GM18520 (cell line): ENCODE data around the gene DLX4.

ENCODE experiments used
- ATAC-seq: cut with Tn5 transposase; IDR thresholded peaks from one replicate; pipeline ENCODE4 v1.9.1; 2021; ENCODE audit not compliant: unreplicated experiment

Gene DLX4

GRCh38 chr17:49969134-49969759 is at the start of gene DLX4:
TSS of gene DLX4 (plus strand) at chr17:49969190. CDS start at chr17:49969469, 279 bp downstream.
- no peak for ATAC-seq

GRCh38 chr17:49920030-49920769 is 48.8 kb upstream of the DLX4 start:
- no peak for ATAC-seq

GRCh38 chr17:49922095-49922494 is 46.9 kb upstream of the DLX4 start:
- no peak for ATAC-seq

GRCh38 chr17:49924116-49924515 is 44.9 kb upstream of the DLX4 start:
- no peak for ATAC-seq

- ATAC-seq = no peak
Measured at GRCh38 chr17:49924589-49924988, 44.4 kb upstream of the DLX4 start.

- no peak for ATAC-seq
Measured at GRCh38 chr17:49925921-49926320, 43.1 kb upstream of the DLX4 start.

GRCh38 chr17:49926886-49927285 is 42.1 kb upstream of the DLX4 start:
- ATAC-seq = no peak

GRCh38 chr17:49928126-49928800 is 40.7 kb upstream of the DLX4 start:
- ATAC-seq = no peak

- ATAC-seq = no peak
Measured at GRCh38 chr17:49928837-49929475, 40.0 kb upstream of the DLX4 start.

- no peak for ATAC-seq
Measured at GRCh38 chr17:49930880-49931279, 38.1 kb upstream of the DLX4 start.

GRCh38 chr17:49931416-49932137 is 37.4 kb upstream of the DLX4 start:
- no peak for ATAC-seq

- no peak for ATAC-seq
Measured at GRCh38 chr17:49932138-49932723, 36.8 kb upstream of the DLX4 start.

- no peak for ATAC-seq
Measured at GRCh38 chr17:49932901-49933300, 36.1 kb upstream of the DLX4 start.

- no peak for ATAC-seq
Measured at GRCh38 chr17:49935526-49936210, 33.3 kb upstream of the DLX4 start.

- no peak for ATAC-seq
Measured at GRCh38 chr17:49936386-49936785, 32.6 kb upstream of the DLX4 start.

GRCh38 chr17:49939318-49939717 is 29.7 kb upstream of the DLX4 start:
- no peak for ATAC-seq

GRCh38 chr17:49941427-49941826 is 27.6 kb upstream of the DLX4 start:
- ATAC-seq = no peak

GRCh38 chr17:49942947-49943346 is 26.0 kb upstream of the DLX4 start:
- no peak for ATAC-seq

- ATAC-seq = no peak
Measured at GRCh38 chr17:49944273-49944870, 24.6 kb upstream of the DLX4 start.

GRCh38 chr17:49946208-49946607 is 22.8 kb upstream of the DLX4 start:
- ATAC-seq = no peak
